GM08714 (cell line): ENCODE results near the gene ZNF747.

Source experiments
- H3K4me3 ChIP-seq: fragments of 200-500 bp; sonication (Bioruptor generic); 2 replicates; pipeline ENCODE4 v1.5.1; 2014; ENCODE audit warnings: mild to moderate bottlenecking, low read length, inconsistent platforms
- ZNF274 ChIP-seq: IDR thresholded peaks from 2 replicates; pipeline ENCODE4 v1.6.1; 2012; ENCODE audit warnings: mild to moderate bottlenecking, low read depth, low read length

ZNF747 gene

GRCh38 chr16:30521873-30522641, 12.6 kb downstream of the ZNF747 start:
- H3K4me3 ChIP-seq: no peak overlapping the region
- no peak for TF ChIP-seq ZNF274

DNA sequence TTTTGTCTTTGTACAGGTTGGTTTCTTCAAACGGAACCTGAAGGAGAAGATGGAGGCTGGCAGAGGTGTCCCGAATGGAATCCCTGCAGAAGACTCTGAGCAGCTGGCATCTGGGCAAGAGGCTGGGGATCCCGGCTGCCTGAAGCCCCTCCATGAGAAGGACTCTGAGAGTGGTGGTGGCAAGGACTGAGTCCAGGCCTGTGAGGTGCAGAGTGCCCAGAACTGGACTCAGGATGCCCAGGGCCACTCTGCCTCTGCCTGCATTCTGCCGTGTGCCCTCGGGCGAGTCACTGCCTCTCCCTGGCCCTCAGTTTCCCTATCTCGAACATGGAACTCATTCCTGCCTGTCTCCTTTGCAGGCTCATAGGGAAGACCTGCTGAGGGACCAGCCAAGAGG, 13.2 kb downstream of the ZNF747 start:
- H3K4me3 ChIP-seq: no peak overlapping the region
- TF ChIP-seq ZNF274: no peak

DNA sequence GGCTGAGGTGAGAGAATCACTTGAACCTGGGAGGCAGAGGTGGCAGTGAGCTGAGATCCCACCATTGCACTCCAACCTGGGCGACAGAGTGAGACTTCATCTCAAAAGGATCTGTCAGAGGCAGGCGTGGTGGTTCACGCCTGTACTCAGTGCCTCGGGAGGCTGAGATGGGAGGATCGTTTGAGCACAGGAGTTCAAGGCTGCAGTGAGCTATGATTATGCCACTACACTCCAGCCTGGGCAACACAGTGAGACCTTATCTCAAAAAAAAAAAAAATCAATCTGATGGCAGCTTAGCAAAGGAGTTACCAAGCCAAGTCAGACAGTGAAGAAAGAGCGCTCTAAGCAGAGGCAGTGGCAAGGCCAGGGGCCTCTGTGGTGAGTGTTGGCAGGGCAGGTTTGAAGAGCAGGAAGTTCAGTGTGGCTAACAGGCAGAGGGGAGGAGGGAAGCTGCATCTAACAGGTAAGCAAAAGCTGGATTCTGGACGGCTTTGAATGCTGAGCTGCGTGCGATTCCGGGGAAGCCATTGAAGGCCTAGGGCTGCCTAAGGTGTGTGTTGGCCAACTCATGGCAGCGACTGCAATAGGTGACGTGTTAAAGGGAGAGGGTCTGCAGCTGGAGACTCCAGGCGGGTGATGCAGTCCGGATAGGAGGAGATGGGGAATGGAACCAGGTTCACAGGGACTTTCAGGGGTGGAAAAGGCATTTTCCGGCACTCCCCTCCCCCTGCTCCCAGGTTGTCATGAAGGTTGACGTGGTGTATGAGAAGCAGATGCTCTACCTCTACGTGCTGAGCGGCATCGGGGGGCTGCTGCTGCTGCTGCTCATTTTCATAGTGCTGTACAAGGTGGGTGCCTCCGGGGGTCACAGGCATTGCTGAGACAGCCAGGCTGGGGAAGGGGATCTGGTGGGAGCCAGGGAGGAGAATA, 15.3 kb downstream of the ZNF747 start:
- no peak overlapping the region for H3K4me3 ChIP-seq
- TF ChIP-seq ZNF274: no peak

DNA sequence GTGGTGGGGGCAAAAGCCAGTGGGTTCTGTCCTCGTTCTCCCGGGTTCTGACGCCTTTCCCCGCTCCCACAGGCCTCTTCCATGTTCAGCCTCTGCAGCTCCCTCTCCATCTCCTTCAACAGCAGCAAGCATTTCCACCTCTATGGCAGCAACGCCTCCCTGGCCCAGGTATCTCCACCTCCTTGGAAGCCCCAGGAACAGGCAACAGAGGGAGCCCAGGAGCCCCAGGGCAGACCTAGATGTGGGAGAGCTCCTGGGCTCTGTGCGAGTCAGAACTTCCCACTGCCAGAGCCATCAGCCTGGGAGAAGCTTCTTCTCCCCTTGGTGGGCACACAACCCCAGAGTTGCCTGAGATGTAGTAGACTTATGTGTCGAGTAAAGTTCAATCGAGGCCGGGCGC, 16.1 kb downstream of the ZNF747 start:
- TF ChIP-seq ZNF274: no peak
- H3K4me3 ChIP-seq: no peak overlapping the region

DNA sequence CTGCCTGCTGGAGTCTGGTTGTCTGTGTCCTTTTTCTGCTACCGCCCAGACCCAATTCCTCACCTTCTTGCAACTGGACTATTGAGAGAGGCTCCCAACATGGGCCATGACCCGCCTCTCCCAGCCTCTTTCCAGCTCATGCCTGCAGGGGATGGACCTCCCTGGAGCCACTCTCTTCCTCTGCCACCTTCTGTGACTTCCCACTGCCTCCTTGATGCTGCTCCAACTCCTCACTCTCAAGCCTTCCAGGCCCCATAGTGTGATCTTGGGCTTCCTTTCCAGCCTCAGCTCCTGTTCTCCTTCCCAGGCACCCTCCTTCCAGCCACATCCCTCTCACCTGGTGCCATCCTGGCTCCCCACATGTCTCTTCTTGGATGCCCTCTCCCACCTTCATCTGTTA, 19.4 kb downstream of the ZNF747 start:
- no peak overlapping the region for H3K4me3 ChIP-seq
- no peak for TF ChIP-seq ZNF274

DNA sequence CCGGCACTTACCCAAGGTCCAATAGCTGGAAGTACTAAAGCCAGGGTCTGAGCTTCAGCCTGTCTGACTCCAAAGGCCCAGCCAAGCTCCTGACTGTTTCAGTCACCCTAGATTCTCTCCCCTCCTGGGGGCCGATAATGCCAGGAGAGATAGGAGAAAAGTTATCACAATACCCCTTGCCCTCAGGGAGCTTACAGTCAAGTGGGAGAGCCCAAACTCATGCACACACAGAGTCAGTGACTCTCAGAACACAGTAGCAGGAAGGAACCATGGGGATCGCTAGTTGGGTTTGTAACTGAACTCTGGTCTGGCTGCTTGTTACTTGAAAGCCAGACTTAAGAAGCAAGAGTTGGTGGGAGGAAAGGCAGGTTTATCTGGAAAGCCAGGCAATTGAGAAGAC, 23.1 kb downstream of the ZNF747 start:
- no peak for TF ChIP-seq ZNF274
- H3K4me3 ChIP-seq: no peak overlapping the region

- H3K4me3 ChIP-seq: no peak overlapping the region
- TF ChIP-seq ZNF274: no peak
Observed at GRCh38 chr16:30510376-30510938, 24.2 kb downstream of the ZNF747 start.

GRCh38 chr16:30509081-30509765, 25.4 kb downstream of the ZNF747 start:
- no peak for TF ChIP-seq ZNF274
- no peak overlapping the region for H3K4me3 ChIP-seq

DNA sequence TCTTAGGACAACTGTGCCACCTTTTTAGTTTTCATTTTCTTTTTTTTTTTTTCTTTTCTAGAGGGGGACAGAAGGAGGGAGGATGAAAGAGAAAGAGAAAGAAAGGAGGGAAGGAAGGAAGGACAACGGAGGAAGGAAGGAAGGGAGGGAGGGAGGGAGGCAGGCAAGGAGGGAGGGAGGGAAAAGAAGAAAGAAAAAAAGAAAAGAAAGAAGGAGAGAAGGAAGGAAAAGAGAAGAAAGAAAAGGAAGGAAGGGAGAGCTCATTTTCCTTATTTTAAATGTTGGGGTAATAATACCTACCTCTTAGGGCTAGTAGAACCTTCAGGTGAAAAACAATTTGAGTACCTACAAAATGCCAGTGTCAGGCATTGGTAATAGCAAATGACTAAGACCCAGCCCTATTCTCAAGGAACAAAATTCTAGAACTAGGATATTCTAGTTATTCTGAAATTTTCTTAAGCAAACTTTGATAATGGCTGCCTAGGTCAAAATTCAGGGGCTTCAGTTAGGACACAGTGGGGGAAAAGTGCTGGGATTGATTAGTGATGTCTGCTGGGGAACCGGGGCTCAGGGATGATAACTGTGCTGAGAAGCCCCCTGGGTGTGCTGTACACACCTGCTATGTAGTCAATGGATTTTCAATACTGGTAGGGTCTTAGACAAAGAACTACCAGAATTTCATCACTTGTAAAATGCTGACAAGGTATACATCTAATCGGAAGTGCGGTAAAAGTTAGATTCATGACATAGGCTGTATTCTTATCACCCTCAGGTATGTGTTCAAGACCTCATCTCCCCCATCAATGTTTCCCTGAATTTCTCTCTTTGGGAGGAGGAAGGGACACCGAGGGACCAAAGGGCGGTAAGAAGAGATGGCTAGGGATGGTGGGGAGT, 31.0 kb downstream of the ZNF747 start:
- TF ChIP-seq ZNF274: no peak
- H3K4me3 ChIP-seq: no peak overlapping the region

GRCh38 chr16:30499284-30499683, 35.4 kb downstream of the ZNF747 start:
- no peak overlapping the region for H3K4me3 ChIP-seq
- no peak for TF ChIP-seq ZNF274

DNA sequence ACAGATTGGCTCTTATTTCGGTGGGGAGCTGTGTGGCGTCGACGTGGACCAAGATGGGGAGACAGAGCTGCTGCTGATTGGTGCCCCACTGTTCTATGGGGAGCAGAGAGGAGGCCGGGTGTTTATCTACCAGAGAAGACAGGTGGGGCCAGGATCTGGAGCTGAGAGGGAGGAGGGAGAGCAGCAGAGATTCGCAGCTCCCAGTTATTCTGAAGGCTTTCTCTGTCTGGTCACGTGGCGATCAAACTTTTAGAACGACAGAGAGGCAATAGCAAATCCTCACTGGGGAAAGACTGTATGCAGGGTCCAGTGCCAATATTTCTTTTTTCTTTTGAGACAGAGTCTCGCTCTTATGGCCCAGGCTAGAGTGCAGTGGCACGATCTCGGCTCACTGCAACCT, 39.9 kb downstream of the ZNF747 start:
- H3K4me3 ChIP-seq: no peak overlapping the region
- no peak for TF ChIP-seq ZNF274

DNA sequence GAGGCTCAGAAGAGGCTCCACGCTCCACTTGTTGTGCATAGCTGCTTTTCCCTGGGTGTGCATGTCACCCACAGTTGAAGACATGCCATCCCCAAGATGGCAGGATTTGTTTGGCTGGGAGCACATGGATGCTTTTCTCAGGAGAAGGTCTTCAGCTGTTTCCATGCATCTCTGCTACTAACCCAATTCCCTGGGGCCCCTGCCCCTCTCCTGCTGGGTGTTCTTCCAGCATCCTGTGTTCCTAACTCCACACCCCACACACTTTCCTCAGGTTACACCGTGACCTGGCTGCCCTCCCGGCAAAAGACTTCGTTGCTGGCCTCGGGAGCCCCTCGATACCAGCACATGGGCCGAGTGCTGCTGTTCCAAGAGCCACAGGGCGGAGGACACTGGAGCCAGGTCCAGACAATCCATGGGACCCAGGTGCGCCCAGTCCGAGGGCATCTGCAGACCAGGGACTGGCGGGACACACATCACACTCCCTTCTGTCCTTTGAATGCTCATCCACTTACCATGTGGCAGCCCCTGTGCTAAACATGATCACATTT, 40.6 kb downstream of the ZNF747 start:
- no peak for TF ChIP-seq ZNF274
- H3K4me3 ChIP-seq: no peak overlapping the region

- H3K4me3 ChIP-seq: no peak overlapping the region
- no peak for TF ChIP-seq ZNF274
Observed at GRCh38 chr16:30491744-30492308, 42.8 kb downstream of the ZNF747 start.
